HCT116 (cell line): Measurements from ENCODE around the gene ACTL9. TPM values are rescaled to one million over a fixed set of nuclear protein-coding genes. Genes with fewer than 3 reads are reported as not detected.

Experiments
- ATAC-seq: fragments of 200-7000 bp; cut with Tn5 transposase; 2 replicates; pipeline ENCODE4 v1.9.1; 2020; ENCODE audit warnings: mild to moderate bottlenecking, moderate library complexity
- BruUV-seq: library from RNA; stranded (reverse); fragments of 400-500 nt; replicated peaks from 2 replicates; lab custom pipeline; 2021; lab: Mats Ljungman, UMichigan
- CTCF ChIA-PET: fragments of 300-600 bp; sonication (Branson Sonifier 250); formaldehyde crosslinking; loops from one replicate; lab custom pipeline; 2021; ENCODE audit warnings: antibody characterized with exemption; lab: Charles Lee
- POLR2A ChIA-PET: fragments of 300-600, 350-600 bp; sonication (Branson Sonifier 250); formaldehyde crosslinking; loops from one replicate; lab custom pipeline; 2021; ENCODE audit warnings: antibody characterized with exemption; lab: Charles Lee
- RAD21 ChIA-PET, 2 experiments: fragments of 300-600 bp; sonication (Branson Sonifier 250); formaldehyde crosslinking; loops; one replicate each; lab custom pipeline; 2023; ENCODE audit warnings: low total read pairs in 2 of 2; ENCODE audit not compliant: uncharacterized antibody in 2 of 2, unreplicated experiment in 2 of 2, low non-redundant PET in 1 of 2; lab: Charles Lee
- DNase-seq: peaks from one replicate; pipeline ENCODE4 v3.0.0-alpha.2; 2010; ENCODE audit warnings: low read depth, low spot score
- H2AFZ ChIP-seq: fragments of 200-600 bp; shearing (Covaris generic), sonication (generic); 2 replicates; pipeline ENCODE4 v1.6.1; 2017; ENCODE audit warnings: low read depth, mixed run types, mixed read lengths, antibody characterized with exemption, low read length; ENCODE audit not compliant: poor library complexity, severe bottlenecking
- H3K27ac ChIP-seq: 2 replicates; pipeline ENCODE4 v1.5.1; 2012; ENCODE audit warnings: low read depth, low read length
- H3K27me3 ChIP-seq: fragments of 200-600 bp; sonication (generic); 2 replicates; pipeline ENCODE4 v1.6.1; 2016; ENCODE audit warnings: mixed run types, low read length, mixed read lengths; ENCODE audit not compliant: insufficient read depth
- H3K36me3 ChIP-seq, 2 experiments: fragments of 200-500 bp in 1 of 2; fragments of 200-600 bp in 1 of 2; sonication (Bioruptor generic) in 1 of 2; sonication (generic) in 1 of 2; 2 replicates each; pipeline versions ENCODE4 v1.5.1 to v1.6.1; 2014 to 2016; ENCODE audit warnings: low read length in 2 of 2, inconsistent platforms in 1 of 2, mixed read lengths in 1 of 2, mixed run types in 1 of 2; ENCODE audit not compliant: insufficient read depth in 2 of 2, control insufficient read depth in 1 of 2
- H3K4me1 ChIP-seq, 2 experiments: fragments of 200-600 bp in 1 of 2; sonication (generic) in 1 of 2; 2 replicates each; pipeline versions ENCODE4 v1.5.1 to v1.6.1; 2012 to 2017; ENCODE audit warnings: low read length in 2 of 2, inconsistent platforms in 1 of 2, mild to moderate bottlenecking in 1 of 2, mixed read lengths in 1 of 2, mixed run types in 1 of 2, moderate library complexity in 1 of 2; ENCODE audit not compliant: insufficient read depth in 2 of 2, control insufficient read depth in 1 of 2
- H3K4me2 ChIP-seq: fragments of 200-600 bp; sonication (generic); 2 replicates; pipeline ENCODE4 v1.6.1; 2017; ENCODE audit warnings: mixed run types, low read length, mixed read lengths
- H3K4me3 ChIP-seq, 2 experiments: fragments of 200-600 bp in 1 of 2; sonication (generic) in 1 of 2; replicated peaks in 1 of 2; 2 replicates each; pipeline ENCODE4 v1.5.1; 2011 to 2016; ENCODE audit warnings: low read length in 2 of 2, control low read depth in 1 of 2, low read depth in 1 of 2, mild to moderate bottlenecking in 1 of 2, mixed read lengths in 1 of 2, mixed run types in 1 of 2
- H3K79me2 ChIP-seq: fragments of 200-600 bp; sonication (generic); 2 replicates; pipeline ENCODE4 v1.6.1; 2017; ENCODE audit warnings: mild to moderate bottlenecking, mixed run types, low read length, moderate library complexity, mixed read lengths; ENCODE audit not compliant: insufficient read depth
- H3K9ac ChIP-seq: fragments of 200-600 bp; sonication (generic); 2 replicates; pipeline ENCODE4 v1.6.1; 2016; ENCODE audit warnings: low read length, mixed read lengths
- H3K9me2 ChIP-seq: fragments of 200-600 bp; sonication (generic), shearing (Covaris generic); 2 replicates; pipeline ENCODE4 v1.6.1; 2017; ENCODE audit warnings: mixed run types, mild to moderate bottlenecking, moderate library complexity; ENCODE audit not compliant: insufficient read depth
- H3K9me3 ChIP-seq, 2 experiments: fragments of 200-500 bp in 1 of 2; fragments of 200-600 bp in 1 of 2; sonication (Bioruptor generic) in 1 of 2; sonication (generic) in 1 of 2; 2 replicates each; pipeline ENCODE4 v1.6.1; 2014 to 2017; ENCODE audit warnings: low read length in 2 of 2, mixed read lengths in 2 of 2, inconsistent platforms in 1 of 2, low read depth in 1 of 2, mild to moderate bottlenecking in 1 of 2, mixed run types in 1 of 2, moderate library complexity in 1 of 2; ENCODE audit not compliant: control insufficient read depth in 1 of 2, insufficient read depth in 1 of 2
- H4K20me1 ChIP-seq: fragments of 200-600 bp; sonication (generic), shearing (Covaris generic); 2 replicates; pipeline ENCODE4 v1.6.1; 2017; ENCODE audit warnings: mixed run types, mild to moderate bottlenecking, moderate library complexity; ENCODE audit not compliant: insufficient read depth
- CBX3 ChIP-seq: IDR thresholded peaks from 2 replicates; pipeline ENCODE4 v1.6.1; 2012; ENCODE audit warnings: low read depth
- CEBPB ChIP-seq: IDR thresholded peaks from 2 replicates; pipeline ENCODE4 v1.6.1; 2012; ENCODE audit warnings: low read depth
- EGR1 ChIP-seq: IDR thresholded peaks from 2 replicates; pipeline ENCODE4 v1.6.1; 2012; ENCODE audit warnings: low read depth
- EZH2phosphoT487 ChIP-seq: fragments of 200-600 bp; IDR thresholded peaks from 2 replicates; pipeline ENCODE4 v1.6.1; 2018; ENCODE audit warnings: antibody characterized with exemption, borderline replicate concordance
- FOSL1 ChIP-seq: IDR thresholded peaks from 2 replicates; pipeline ENCODE4 v1.6.1; 2012; ENCODE audit warnings: low read depth
- POLR2A ChIP-seq: IDR thresholded peaks from 2 replicates; pipeline ENCODE4 v1.7.0; 2011; ENCODE audit warnings: borderline replicate concordance; ENCODE audit not compliant: insufficient read depth, insufficient read length; ENCODE audit errors: extremely low read depth
- RAD21 ChIP-seq: IDR thresholded peaks from 2 replicates; pipeline ENCODE4 v1.6.1; 2012; ENCODE audit warnings: low read depth, mild to moderate bottlenecking
- SRF ChIP-seq: IDR thresholded peaks from 2 replicates; pipeline ENCODE4 v1.6.1; 2012; ENCODE audit warnings: low read depth
- YY1 ChIP-seq: IDR thresholded peaks from 2 replicates; pipeline ENCODE4 v1.6.1; 2011; ENCODE audit warnings: low read length, low read depth, moderate library complexity, mild to moderate bottlenecking; ENCODE audit not compliant: insufficient replicate concordance; ENCODE audit errors: extremely low read depth
- ZFX ChIP-seq: fragments of 450-650 bp; IDR thresholded peaks from 2 replicates; pipeline ENCODE4 v1.6.1; 2017
- intact Hi-C: fragments of 100-400 bp; cut with micrococcal nuclease; formaldehyde crosslinking; loops from 2 replicates; pipeline ENCODE4 v1.10.0; 2022
- total RNA-seq: library from RNA; stranded (reverse); gene quantifications from one replicate; pipeline ENCODE4 v1.2.1, GENCODE V29; 2021; ENCODE audit not compliant: unreplicated experiment
- TF ChIP-seq, protein P1 (sequence below): IDR thresholded peaks from 2 replicates; pipeline ENCODE4 v1.6.1; 2012
- TF ChIP-seq, protein P2 (sequence below): IDR thresholded peaks from 2 replicates; pipeline ENCODE4 v1.6.1; 2011; ENCODE audit warnings: mild to moderate bottlenecking, low read length, moderate library complexity; ENCODE audit not compliant: insufficient replicate concordance; ENCODE audit errors: extremely low read depth
- TF ChIP-seq, protein P3 (sequence below), 3 experiments: fragments of 200-600 bp in 1 of 3; sonication (generic) in 1 of 3; IDR thresholded peaks in 2 of 3; conservative IDR thresholded peaks in 1 of 3; 2 replicates each; pipeline ENCODE4 v1.5.1; 2012 to 2017; ENCODE audit warnings: low read depth in 2 of 3, low read length in 2 of 3, antibody characterized with exemption in 1 of 3, borderline replicate concordance in 1 of 3, control low read depth in 1 of 3, mild to moderate bottlenecking in 1 of 3, mixed read lengths in 1 of 3, mixed run types in 1 of 3, moderate library complexity in 1 of 3; ENCODE audit not compliant: insufficient read depth in 1 of 3
- TF ChIP-seq, protein P4 (sequence below): IDR thresholded peaks from 2 replicates; pipeline ENCODE4 v1.6.1; 2012

ACTL9 gene
- total RNA-seq, 1 experiment from 2014 or later = not detected

DNA sequence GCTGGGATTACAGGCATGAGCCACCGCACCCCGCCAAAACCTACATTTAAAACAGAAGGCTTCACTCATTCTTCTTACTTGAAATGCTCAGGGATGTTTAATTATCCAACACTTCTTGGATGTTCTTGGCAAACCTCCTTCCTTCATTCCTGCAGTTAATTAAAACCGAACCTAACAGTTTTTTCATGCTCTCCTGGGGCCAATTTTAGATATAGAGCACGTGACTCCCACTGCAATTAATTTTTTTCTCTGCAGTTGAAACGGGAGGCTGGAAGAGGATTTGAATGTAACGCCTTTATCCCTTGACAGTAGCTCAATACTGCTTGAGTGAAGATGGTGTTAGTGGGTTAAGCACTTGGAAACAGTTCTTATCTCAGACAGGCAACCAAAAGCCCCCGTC, 4.6 kb upstream of the ACTL9 start:
- TF ChIP-seq EGR1 (no peak), RAD21 (no peak), ZFX (no peak), POLR2A (no peak), CEBPB (no peak), YY1 (no peak), SRF (no peak), EZH2phosphoT487 (no peak), FOSL1 (no peak), CBX3 (no peak)
- TF ChIP-seq, protein P1, sequence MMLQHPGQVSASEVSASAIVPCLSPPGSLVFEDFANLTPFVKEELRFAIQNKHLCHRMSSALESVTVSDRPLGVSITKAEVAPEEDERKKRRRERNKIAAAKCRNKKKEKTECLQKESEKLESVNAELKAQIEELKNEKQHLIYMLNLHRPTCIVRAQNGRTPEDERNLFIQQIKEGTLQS = no peak
- TF ChIP-seq, protein P2, sequence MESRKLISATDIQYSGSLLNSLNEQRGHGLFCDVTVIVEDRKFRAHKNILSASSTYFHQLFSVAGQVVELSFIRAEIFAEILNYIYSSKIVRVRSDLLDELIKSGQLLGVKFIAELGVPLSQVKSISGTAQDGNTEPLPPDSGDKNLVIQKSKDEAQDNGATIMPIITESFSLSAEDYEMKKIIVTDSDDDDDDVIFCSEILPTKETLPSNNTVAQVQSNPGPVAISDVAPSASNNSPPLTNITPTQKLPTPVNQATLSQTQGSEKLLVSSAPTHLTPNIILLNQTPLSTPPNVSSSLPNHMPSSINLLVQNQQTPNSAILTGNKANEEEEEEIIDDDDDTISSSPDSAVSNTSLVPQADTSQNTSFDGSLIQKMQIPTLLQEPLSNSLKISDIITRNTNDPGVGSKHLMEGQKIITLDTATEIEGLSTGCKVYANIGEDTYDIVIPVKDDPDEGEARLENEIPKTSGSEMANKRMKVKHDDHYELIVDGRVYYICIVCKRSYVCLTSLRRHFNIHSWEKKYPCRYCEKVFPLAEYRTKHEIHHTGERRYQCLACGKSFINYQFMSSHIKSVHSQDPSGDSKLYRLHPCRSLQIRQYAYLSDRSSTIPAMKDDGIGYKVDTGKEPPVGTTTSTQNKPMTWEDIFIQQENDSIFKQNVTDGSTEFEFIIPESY = no peak
- TF ChIP-seq, protein P3, sequence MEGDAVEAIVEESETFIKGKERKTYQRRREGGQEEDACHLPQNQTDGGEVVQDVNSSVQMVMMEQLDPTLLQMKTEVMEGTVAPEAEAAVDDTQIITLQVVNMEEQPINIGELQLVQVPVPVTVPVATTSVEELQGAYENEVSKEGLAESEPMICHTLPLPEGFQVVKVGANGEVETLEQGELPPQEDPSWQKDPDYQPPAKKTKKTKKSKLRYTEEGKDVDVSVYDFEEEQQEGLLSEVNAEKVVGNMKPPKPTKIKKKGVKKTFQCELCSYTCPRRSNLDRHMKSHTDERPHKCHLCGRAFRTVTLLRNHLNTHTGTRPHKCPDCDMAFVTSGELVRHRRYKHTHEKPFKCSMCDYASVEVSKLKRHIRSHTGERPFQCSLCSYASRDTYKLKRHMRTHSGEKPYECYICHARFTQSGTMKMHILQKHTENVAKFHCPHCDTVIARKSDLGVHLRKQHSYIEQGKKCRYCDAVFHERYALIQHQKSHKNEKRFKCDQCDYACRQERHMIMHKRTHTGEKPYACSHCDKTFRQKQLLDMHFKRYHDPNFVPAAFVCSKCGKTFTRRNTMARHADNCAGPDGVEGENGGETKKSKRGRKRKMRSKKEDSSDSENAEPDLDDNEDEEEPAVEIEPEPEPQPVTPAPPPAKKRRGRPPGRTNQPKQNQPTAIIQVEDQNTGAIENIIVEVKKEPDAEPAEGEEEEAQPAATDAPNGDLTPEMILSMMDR (IDR thresholded peaks at IDR 0.05 in 2 of 3, conservative IDR thresholded peaks at IDR 0.05 in 1 of 3; ENCODE audit: borderline replicate concordance in 1 of 3, insufficient read depth in 1 of 3, low read depth in 2 of 3, low read length in 2 of 3) = no peak
- TF ChIP-seq, protein P4, sequence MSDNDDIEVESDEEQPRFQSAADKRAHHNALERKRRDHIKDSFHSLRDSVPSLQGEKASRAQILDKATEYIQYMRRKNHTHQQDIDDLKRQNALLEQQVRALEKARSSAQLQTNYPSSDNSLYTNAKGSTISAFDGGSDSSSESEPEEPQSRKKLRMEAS = no peak
- TF ChIP-seq, all 23 proteins: peak for 0
- H3K9ac ChIP-seq = no peak overlapping the region
- intact Hi-C loops = no loop called here
- DNase-seq (no peak), ATAC-seq (no peak)
- ChIA-PET POLR2A (no interaction called here), CTCF (no interaction called here), RAD21 (no interaction called here)
- BruUV-seq = no TSS peak
- H3K4me3 ChIP-seq = no peak overlapping the region
- H4K20me1 ChIP-seq = no peaks in the 10 kb centered on the region
- no peak overlapping the region for H3K27ac ChIP-seq
- H3K9me2 ChIP-seq = no peaks in the 10 kb centered on the region
- H3K79me2 ChIP-seq = no peaks in the 10 kb centered on the region
- H3K4me2 ChIP-seq = no peak overlapping the region
- no peaks in the 10 kb centered on the region for H3K36me3 ChIP-seq
- H3K27me3 ChIP-seq = 0 out of 2 replicates have a peak, but pooled peaks cover 6% of the 10 kb centered on the region
- no peaks in the 10 kb centered on the region for H3K4me1 ChIP-seq
- H2AFZ ChIP-seq = no peak overlapping the region
- no peaks in the 10 kb centered on the region for H3K9me3 ChIP-seq
